ENCODE data around the gene CPNE7.
"Not testable (repeated sequence)": the region's sequence is repeated elsewhere in the genome, so short reads cannot be mapped to it uniquely, and the experiment has no call there.

The CPNE7 gene

GRCh38 chr16:89583895-89584644 lies 8.5 kb downstream of the CPNE7 start:
- no peak for DNase-seq (ENCODE audit: low read depth)

- no peak for DNase-seq (ENCODE audit: low read depth)
These were observed 9.4 kb downstream of the CPNE7 start for GRCh38 chr16:89584768-89585549.

GRCh38 chr16:89586218-89586617 lies 10.7 kb downstream of the CPNE7 start:
- no peak for DNase-seq (ENCODE audit: low read depth)

- no peak for DNase-seq (ENCODE audit: low read depth)
These were observed 11.3 kb downstream of the CPNE7 start for GRCh38 chr16:89586853-89587252.

- not testable (repeated sequence) for DNase-seq (ENCODE audit: low read depth)
These were observed 12.1 kb downstream of the CPNE7 start for GRCh38 chr16:89587676-89588075.

GRCh38 chr16:89588413-89589109 lies 13.0 kb downstream of the CPNE7 start:
- no peak for DNase-seq (ENCODE audit: low read depth)

GRCh38 chr16:89589241-89589926 lies 13.8 kb downstream of the CPNE7 start:
- no peak for DNase-seq (ENCODE audit: low read depth)

GRCh38 chr16:89593841-89594240 lies 18.3 kb downstream of the CPNE7 start:
- peak; percentile 35 for DNase-seq (ENCODE audit: low read depth)

GRCh38 chr16:89595330-89596060 lies 19.9 kb downstream of the CPNE7 start:
- DNase-seq (ENCODE audit: low read depth): no peak

GRCh38 chr16:89596061-89596689 lies 20.6 kb downstream of the CPNE7 start:
- DNase-seq (ENCODE audit: low read depth): no peak

GRCh38 chr16:89596957-89597649 lies 21.5 kb downstream of the CPNE7 start:
- no peak for DNase-seq (ENCODE audit: low read depth)

GRCh38 chr16:89598199-89598598 lies 22.6 kb downstream of the CPNE7 start:
- no peak for DNase-seq (ENCODE audit: low read depth)

- no peak for DNase-seq (ENCODE audit: low read depth)
These were observed 23.9 kb downstream of the CPNE7 start for GRCh38 chr16:89599451-89599858.

- DNase-seq (ENCODE audit: low read depth): no peak
These were observed 24.3 kb downstream of the CPNE7 start for GRCh38 chr16:89599902-89600301.

GRCh38 chr16:89600427-89600826 lies 24.9 kb downstream of the CPNE7 start:
- no peak for DNase-seq (ENCODE audit: low read depth)

- DNase-seq (ENCODE audit: low read depth): no peak
These were observed 25.4 kb downstream of the CPNE7 start for GRCh38 chr16:89600956-89601355.

GRCh38 chr16:89601906-89602272 lies 26.3 kb downstream of the CPNE7 start:
- no peak for DNase-seq (ENCODE audit: low read depth)

- DNase-seq (ENCODE audit: low read depth): peak; percentile 44
These were observed 26.9 kb downstream of the CPNE7 start for GRCh38 chr16:89602273-89602951.

- DNase-seq (ENCODE audit: low read depth): no peak
These were observed 27.5 kb downstream of the CPNE7 start for GRCh38 chr16:89602952-89603590.

All from activated T-cell treated with anti-CD3 and anti-CD28 coated beads for 1 hour (primary cell).